Astrocyte of the cerebellum (primary cell): ENCODE results near the gene COL9A1.

ENCODE experiments used
- DNase-seq: peaks from one replicate; pipeline ENCODE4 v3.0.0-alpha.2; 2011; ENCODE audit warnings: low read depth
- H3K4me3 ChIP-seq: 2 replicates; pipeline ENCODE4 v1.5.1; 2011; ENCODE audit warnings: mild to moderate bottlenecking, low read depth, low read length, moderate library complexity
- CTCF ChIP-seq: IDR thresholded peaks from 2 replicates; pipeline ENCODE4 v1.5.1; 2012; ENCODE audit warnings: low read length, low read depth, moderate library complexity, mild to moderate bottlenecking; ENCODE audit errors: missing control alignments
- in situ Hi-C: cut with HindIII; loops from 2 replicates; pipeline ENCODE4 v1.10.0; 2017; ENCODE audit warnings: low sequenced_read_pairs

Gene COL9A1

GRCh38 chr6:70292193-70292592 lies 10.7 kb downstream of the COL9A1 start:
- TF ChIP-seq CTCF, result no peak
- no peak overlapping the region for H3K4me3 ChIP-seq
- no peak for DNase-seq
- in situ Hi-C loops, result no loop called here

- TF ChIP-seq CTCF, result no peak
- in situ Hi-C loops, result loop anchor here (5.0 kb wide), 1 partner anchor 37 kb away; no protein-coding TSS in a partner anchor
- DNase-seq, result no peak
- H3K4me3 ChIP-seq, result no peak overlapping the region
These were observed 13.6 kb downstream of the COL9A1 start for GRCh38 chr6:70289299-70289698.

- DNase-seq, result no peak
- no peak overlapping the region for H3K4me3 ChIP-seq
- in situ Hi-C loops, result loop anchor here (5.0 kb wide), 1 partner anchor 35 kb away; no protein-coding TSS in a partner anchor
- no peak for TF ChIP-seq CTCF
These were observed 16.0 kb downstream of the COL9A1 start for GRCh38 chr6:70286905-70287304.

GRCh38 chr6:70285201-70285600 lies 17.7 kb downstream of the COL9A1 start:
- DNase-seq, result no peak
- in situ Hi-C loops, result loop anchor here (5.0 kb wide), 1 partner anchor 33 kb away; no protein-coding TSS in a partner anchor
- no peak overlapping the region for H3K4me3 ChIP-seq
- no peak for TF ChIP-seq CTCF

GRCh38 chr6:70282919-70283461 lies 19.9 kb downstream of the COL9A1 start:
- no peak for TF ChIP-seq CTCF
- H3K4me3 ChIP-seq, result no peak overlapping the region
- no peak for DNase-seq
- in situ Hi-C loops, result no loop called here

GRCh38 chr6:70282312-70282918 lies 20.5 kb downstream of the COL9A1 start:
- DNase-seq, result no peak
- TF ChIP-seq CTCF, result no peak
- H3K4me3 ChIP-seq, result no peak overlapping the region
- in situ Hi-C loops, result no loop called here
